Astrocyte (in vitro differentiated cells and primary cell): ENCODE results near the gene TPM2. TPM values are rescaled to one million over a fixed set of nuclear protein-coding genes. Genes with fewer than 3 reads are reported as not detected.

Source experiments
- DNase-seq: peaks from one replicate; pipeline ENCODE4 v3.0.0-alpha.2; 2010; ENCODE audit warnings: low read depth
- FAIRE-seq: peaks from 2 replicates; lab custom pipeline; 2011; peaks lifted over from hg19 to GRCh38; lab: Jason Lieb, UNC
- H2AFZ ChIP-seq: 2 replicates; pipeline ENCODE4 v1.6.0; 2012; ENCODE audit warnings: low read depth, low read length, inconsistent platforms
- H3K27ac ChIP-seq: 2 replicates; pipeline ENCODE4 v1.5.1; 2011; ENCODE audit warnings: low read depth, low read length, inconsistent platforms
- H3K27me3 ChIP-seq: 2 replicates; pipeline ENCODE4 v1.6.0; 2011; ENCODE audit warnings: low read length, inconsistent platforms; ENCODE audit not compliant: insufficient read depth
- H3K36me3 ChIP-seq: 2 replicates; pipeline ENCODE4 v1.5.1; 2011; ENCODE audit warnings: low read length, inconsistent platforms; ENCODE audit not compliant: insufficient read depth
- H3K4me1 ChIP-seq: 2 replicates; pipeline ENCODE4 v1.5.1; 2011; ENCODE audit warnings: low read length, inconsistent platforms; ENCODE audit not compliant: insufficient read depth
- H3K4me2 ChIP-seq: 2 replicates; pipeline ENCODE4 v1.6.0; 2012; ENCODE audit warnings: low read length, inconsistent platforms
- H3K4me3 ChIP-seq: 2 replicates; pipeline ENCODE4 v1.5.1; 2011; ENCODE audit warnings: low read depth, mild to moderate bottlenecking, low read length, inconsistent platforms; ENCODE audit not compliant: insufficient read depth
- H3K79me2 ChIP-seq: 2 replicates; pipeline ENCODE4 v1.6.0; 2012; ENCODE audit warnings: mild to moderate bottlenecking, low read length, inconsistent platforms; ENCODE audit not compliant: insufficient read depth
- H3K9ac ChIP-seq: 2 replicates; pipeline ENCODE4 v1.6.0; 2012; ENCODE audit warnings: mild to moderate bottlenecking, low read length, inconsistent platforms
- H3K9me3 ChIP-seq: 2 replicates; pipeline ENCODE4 v1.5.1; 2012; ENCODE audit warnings: low read depth, mild to moderate bottlenecking, low read length, inconsistent platforms; ENCODE audit not compliant: insufficient read depth
- H4K20me1 ChIP-seq: 2 replicates; pipeline ENCODE4 v1.6.0; 2012; ENCODE audit warnings: low read length, inconsistent platforms; ENCODE audit not compliant: insufficient read depth
- H3K27ac Mint-ChIP-seq: one replicate; pipeline ENCODE4 v1.8.0; 2021; ENCODE audit warnings: mild to moderate bottlenecking, mixed read lengths; ENCODE audit not compliant: unreplicated experiment
- H3K27me3 Mint-ChIP-seq: one replicate; pipeline ENCODE4 v1.8.0; 2021; ENCODE audit warnings: low read depth, mixed read lengths; ENCODE audit not compliant: unreplicated experiment
- H3K36me3 Mint-ChIP-seq: one replicate; pipeline ENCODE4 v1.8.0; 2021; ENCODE audit warnings: low read depth, mixed read lengths; ENCODE audit not compliant: unreplicated experiment
- H3K4me1 Mint-ChIP-seq: one replicate; pipeline ENCODE4 v1.8.0; 2021; ENCODE audit warnings: low read depth, mixed read lengths; ENCODE audit not compliant: unreplicated experiment
- H3K4me3 Mint-ChIP-seq: one replicate; pipeline ENCODE4 v1.8.0; 2021; ENCODE audit warnings: mild to moderate bottlenecking, moderate library complexity, mixed read lengths; ENCODE audit not compliant: unreplicated experiment
- H3K9me3 Mint-ChIP-seq: one replicate; pipeline ENCODE4 v1.8.0; 2021; ENCODE audit warnings: mild to moderate bottlenecking, mixed read lengths; ENCODE audit not compliant: unreplicated experiment
- CTCF ChIP-seq: IDR thresholded peaks from 2 replicates; pipeline ENCODE4 v1.5.1; 2011; ENCODE audit warnings: low read depth, mild to moderate bottlenecking, inconsistent platforms, low read length, moderate library complexity; ENCODE audit not compliant: insufficient read depth
- EZH2 ChIP-seq: IDR thresholded peaks from 2 replicates; pipeline ENCODE4 v1.6.1; 2012; ENCODE audit warnings: mild to moderate bottlenecking, low read length, inconsistent platforms; ENCODE audit not compliant: insufficient read depth
- total RNA-seq: library from RNA; stranded (reverse); gene quantifications from 2 replicates; pipeline ENCODE4 v1.2.1, GENCODE V29; 2021

TPM2 gene
- total RNA-seq, 1 donor from 2014 or later = 2,001 TPM

- Mint-ChIP-seq H3K4me3 (no peak overlapping the region), H3K36me3 (peaks cover 47% of the 10 kb centered on the region), H3K9me3 (no peaks in the 10 kb centered on the region), H3K27ac (no peak overlapping the region), H3K4me1 (peaks cover 12% of the 10 kb centered on the region), H3K27me3 (no peaks in the 10 kb centered on the region)
- FAIRE-seq (no peak), DNase-seq (no peak)
- no peak overlapping the region for H3K27ac ChIP-seq
- H3K9ac ChIP-seq = no peak overlapping the region
- peaks cover 61% of the 10 kb centered on the region for H3K79me2 ChIP-seq
- peaks cover 85% of the 10 kb centered on the region for H3K36me3 ChIP-seq
- TF ChIP-seq CTCF (no peak), EZH2 (no peak)
- H3K27me3 ChIP-seq = no peaks in the 10 kb centered on the region
- peaks cover 90% of the 10 kb centered on the region for H4K20me1 ChIP-seq
- H3K4me3 ChIP-seq = no peak overlapping the region
- H2AFZ ChIP-seq = no peak overlapping the region
- no peak overlapping the region for H3K4me2 ChIP-seq
- no peaks in the 10 kb centered on the region for H3K9me3 ChIP-seq
- H3K4me1 ChIP-seq = no peaks in the 10 kb centered on the region
Observed at GRCh38 chr9:35711501-35712428, 22.0 kb upstream of the TPM2 start.

GRCh38 chr9:35710818-35711500 is 21.2 kb upstream of the TPM2 start:
- no peaks in the 10 kb centered on the region for H3K9me3 ChIP-seq
- peaks cover 86% of the 10 kb centered on the region for H3K36me3 ChIP-seq
- H3K4me3 Mint-ChIP-seq = no peak overlapping the region
- H3K4me2 ChIP-seq = no peak overlapping the region
- H3K27ac Mint-ChIP-seq = no peak overlapping the region
- H2AFZ ChIP-seq = no peak overlapping the region
- peaks cover 60% of the 10 kb centered on the region for H3K79me2 ChIP-seq
- H3K9me3 Mint-ChIP-seq = no peaks in the 10 kb centered on the region
- no peaks in the 10 kb centered on the region for H3K27me3 Mint-ChIP-seq
- H3K9ac ChIP-seq = no peak overlapping the region
- no peak overlapping the region for H3K27ac ChIP-seq
- peaks cover 90% of the 10 kb centered on the region for H4K20me1 ChIP-seq
- H3K36me3 Mint-ChIP-seq = peaks cover 44% of the 10 kb centered on the region
- no peak for DNase-seq
- TF ChIP-seq EZH2 = no peak
- TF ChIP-seq CTCF = no peak
- H3K4me3 ChIP-seq = no peak overlapping the region
- H3K4me1 ChIP-seq = no peaks in the 10 kb centered on the region
- no peaks in the 10 kb centered on the region for H3K27me3 ChIP-seq
- peaks cover 9% of the 10 kb centered on the region for H3K4me1 Mint-ChIP-seq
- no peak for FAIRE-seq
